IPS DF 19.7 (cell line): Measurements from ENCODE around the gene SRGAP2C.
"Not testable (repeated sequence)": the region's sequence is repeated elsewhere in the genome, so short reads cannot be mapped to it uniquely, and the experiment has no call there.

Experiments used
- DNase-seq: peaks from one replicate; pipeline ENCODE4 v3.0.0-alpha.2; 2013; ENCODE audit warnings: low read depth, low spot score

The SRGAP2C gene

DNA sequence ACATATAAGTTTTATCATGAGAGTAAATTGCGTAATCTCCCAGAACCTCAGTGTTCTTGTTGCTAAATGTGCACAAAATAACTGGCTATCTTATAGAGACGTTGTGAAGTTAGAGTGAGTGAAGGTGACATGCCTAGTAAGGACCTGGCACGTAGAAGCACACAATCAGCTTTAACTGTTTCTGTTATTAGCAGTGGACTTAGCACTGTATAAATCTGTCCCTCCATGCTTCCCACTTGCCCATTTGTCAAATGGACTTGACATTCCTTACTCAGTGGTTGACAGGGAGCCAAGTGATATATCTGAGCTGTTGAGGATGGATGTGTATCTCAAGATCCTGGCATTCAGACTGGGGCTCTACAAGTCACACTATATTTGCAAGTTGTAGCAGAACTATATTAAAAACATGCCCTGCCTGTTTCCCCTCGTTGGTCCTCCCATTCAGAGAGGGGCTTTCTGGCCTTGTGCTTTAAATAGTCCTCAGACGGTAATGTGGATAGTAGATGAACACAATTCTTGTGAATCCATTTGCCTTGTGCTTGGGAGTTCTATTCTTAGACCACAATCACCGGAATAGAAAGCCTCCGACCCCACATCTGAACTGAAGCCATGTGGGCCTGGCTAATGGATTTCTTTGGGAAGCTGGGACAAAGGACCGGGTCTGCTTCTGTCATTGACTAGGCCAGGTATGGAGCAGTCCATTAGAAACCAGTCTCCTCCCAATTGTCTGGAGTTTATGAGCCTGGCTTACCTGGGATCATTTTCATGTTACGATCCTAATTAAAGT lies 43.0 kb downstream of the SRGAP2C start:
- DNase-seq, result not testable (repeated sequence)

DNA sequence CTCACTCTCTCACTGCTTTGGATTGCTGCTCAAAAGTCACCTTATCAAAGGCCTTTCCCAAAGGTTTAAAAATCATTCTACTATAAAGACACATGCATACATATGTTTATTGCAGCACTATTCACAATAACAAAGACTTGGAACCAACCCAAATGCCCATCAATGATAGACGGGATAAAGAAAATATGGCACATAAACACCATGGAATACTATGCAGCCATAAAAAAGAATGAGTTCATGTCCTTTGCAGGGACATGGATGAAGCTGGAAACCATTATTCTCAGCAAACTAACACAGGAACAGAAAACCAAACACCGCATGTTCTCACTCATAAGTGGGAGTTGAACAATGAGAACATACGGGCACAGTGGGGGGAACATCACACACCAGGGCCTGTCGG lies 45.9 kb downstream of the SRGAP2C start:
- DNase-seq, result not testable (repeated sequence)

- DNase-seq, result not testable (repeated sequence)
Measured at GRCh38 chr1:121232445-121233125, 47.8 kb downstream of the SRGAP2C start.

DNA sequence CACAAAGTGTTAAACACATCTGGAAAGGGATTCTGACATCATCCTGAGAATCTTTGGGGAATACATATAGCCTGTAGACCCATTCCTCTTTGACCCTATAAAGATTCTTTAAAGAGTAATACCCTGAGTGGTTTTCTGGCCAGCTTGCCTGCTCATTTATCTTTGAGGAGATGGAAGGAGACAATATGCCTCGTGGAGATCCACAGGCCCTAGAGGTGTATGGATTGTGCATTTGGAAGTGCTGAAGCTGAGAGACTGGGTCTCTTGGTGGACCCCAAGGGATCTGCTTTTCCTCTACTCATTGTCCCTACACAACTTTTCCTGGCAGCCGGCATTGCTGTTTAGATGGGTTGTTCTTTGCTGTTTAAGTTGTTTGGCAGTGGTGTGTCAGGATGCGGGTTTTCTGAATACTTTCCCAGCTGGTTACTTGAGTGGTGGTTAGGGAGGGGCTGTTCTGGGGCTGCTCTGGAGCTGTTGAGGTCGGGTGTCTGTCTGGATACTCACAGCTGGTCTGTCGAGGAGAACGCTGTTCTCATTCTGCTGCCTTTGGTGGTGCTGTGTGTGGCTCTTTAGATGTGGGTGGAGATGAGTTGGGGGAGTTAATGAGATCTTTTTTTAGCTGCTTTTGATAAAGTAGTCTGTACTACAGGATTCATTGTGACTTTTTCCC lies 49.5 kb downstream of the SRGAP2C start:
- not testable (repeated sequence) for DNase-seq

DNA sequence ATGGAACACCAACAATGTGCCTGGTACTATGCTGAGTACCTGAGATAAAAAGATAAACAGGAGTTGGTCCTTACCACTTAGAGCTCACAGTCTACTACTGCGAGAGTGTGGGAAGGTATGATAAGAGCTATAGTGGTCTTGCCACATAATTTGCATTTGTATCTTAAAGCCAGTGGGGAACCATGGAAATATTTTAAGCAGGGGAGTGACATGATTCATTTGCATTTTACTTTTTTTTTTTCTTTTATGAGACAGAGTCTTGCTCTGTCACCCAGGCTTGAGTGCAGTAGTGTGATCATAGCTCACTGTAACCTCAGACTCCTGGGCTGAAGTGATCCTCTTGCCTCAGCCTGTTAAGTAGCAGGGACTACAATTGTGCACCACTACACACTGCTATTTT lies 53.6 kb downstream of the SRGAP2C start:
- not testable (repeated sequence) for DNase-seq

DNA sequence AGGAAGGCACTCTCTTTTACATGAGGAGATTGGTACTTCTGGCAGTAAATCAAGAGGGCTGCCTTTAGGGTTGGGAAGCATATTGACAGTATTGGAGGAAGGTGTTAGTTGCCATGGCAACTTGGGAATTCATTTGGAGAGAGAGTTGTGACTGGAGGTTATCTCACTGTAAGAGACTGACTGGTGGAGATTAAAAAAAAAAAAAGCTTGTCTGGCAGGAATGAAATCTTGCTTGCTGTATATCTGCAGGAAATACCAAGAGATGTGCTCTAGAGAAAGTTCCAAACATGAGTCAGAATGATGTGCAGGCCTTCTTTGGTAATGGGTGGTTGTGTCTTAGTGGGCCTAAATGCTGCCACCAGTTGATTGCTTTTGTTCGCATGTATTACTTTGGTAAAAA lies 59.1 kb downstream of the SRGAP2C start:
- not testable (repeated sequence) for DNase-seq

GRCh38 chr1:121246399-121246798 lies 61.6 kb downstream of the SRGAP2C start:
- DNase-seq, result not testable (repeated sequence)

DNA sequence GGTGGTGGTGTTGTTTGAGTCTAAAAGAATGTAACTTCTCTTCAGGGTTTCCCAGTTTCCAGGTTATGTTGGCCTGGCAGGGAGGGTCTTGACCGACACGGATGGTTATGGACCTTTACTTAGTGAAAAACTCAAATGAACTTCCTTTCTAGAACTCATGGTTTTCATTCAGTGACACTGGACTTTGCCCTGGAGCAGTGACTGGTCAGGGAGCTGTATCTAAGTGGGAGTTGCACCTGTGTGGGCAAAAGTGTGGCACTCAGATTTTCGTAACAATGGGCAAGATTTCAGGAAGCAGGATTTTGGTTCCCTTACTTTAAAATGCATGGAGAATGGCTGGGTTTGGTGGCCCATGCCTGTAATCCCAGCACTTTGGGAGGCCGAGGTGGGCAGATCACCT lies 67.9 kb downstream of the SRGAP2C start:
- DNase-seq, result not testable (repeated sequence)

GRCh38 chr1:121254618-121255017 lies 69.8 kb downstream of the SRGAP2C start:
- DNase-seq, result not testable (repeated sequence)

GRCh38 chr1:121257632-121258031 lies 72.9 kb downstream of the SRGAP2C start:
- not testable (repeated sequence) for DNase-seq

GRCh38 chr1:121258134-121258533 lies 73.4 kb downstream of the SRGAP2C start:
- DNase-seq, result not testable (repeated sequence)

GRCh38 chr1:121260205-121260604 lies 75.4 kb downstream of the SRGAP2C start:
- DNase-seq, result not testable (repeated sequence)

GRCh38 chr1:121262163-121262562 lies 77.4 kb downstream of the SRGAP2C start:
- not testable (repeated sequence) for DNase-seq

- DNase-seq, result not testable (repeated sequence)
Measured at GRCh38 chr1:121263789-121264244, 79.0 kb downstream of the SRGAP2C start.

DNA sequence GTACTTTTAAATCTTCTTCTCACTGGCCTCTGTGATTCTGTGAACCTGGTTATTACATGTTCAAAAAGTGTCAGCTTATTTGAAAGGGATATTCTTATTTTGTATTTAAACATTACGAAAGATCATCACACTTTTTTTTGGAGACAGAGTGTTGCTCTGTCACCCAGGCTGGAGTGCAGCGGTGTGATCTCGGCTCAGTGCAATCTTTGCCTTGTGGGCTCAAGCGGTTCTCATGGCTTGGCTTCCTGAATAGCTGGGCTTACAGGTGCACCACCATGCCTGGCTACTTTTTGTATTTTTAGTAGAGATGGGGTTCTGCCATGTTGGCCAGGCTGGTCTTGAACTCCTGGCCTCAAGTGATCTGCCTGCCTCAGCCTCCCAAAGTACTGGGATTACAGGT lies 82.3 kb downstream of the SRGAP2C start:
- DNase-seq, result not testable (repeated sequence)

DNA sequence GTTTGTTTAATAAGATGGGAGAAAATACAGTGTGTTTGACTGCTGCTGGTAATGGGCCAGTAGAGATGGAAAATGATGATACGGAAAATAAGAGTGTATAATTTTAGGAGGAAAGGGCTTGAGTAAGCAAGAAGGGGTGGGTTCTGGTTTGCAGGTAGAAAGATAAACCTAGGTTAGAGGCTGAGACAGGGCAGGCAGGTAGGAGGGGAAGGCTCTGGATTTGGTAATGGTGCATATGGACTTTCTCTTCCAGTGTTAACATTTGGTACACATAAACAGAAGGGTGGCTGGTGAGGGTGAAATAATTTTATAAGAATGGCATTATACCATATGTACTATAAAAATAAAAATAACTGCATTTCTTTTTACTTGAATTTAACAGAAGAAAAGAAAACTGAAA lies 84.5 kb downstream of the SRGAP2C start:
- not testable (repeated sequence) for DNase-seq

DNA sequence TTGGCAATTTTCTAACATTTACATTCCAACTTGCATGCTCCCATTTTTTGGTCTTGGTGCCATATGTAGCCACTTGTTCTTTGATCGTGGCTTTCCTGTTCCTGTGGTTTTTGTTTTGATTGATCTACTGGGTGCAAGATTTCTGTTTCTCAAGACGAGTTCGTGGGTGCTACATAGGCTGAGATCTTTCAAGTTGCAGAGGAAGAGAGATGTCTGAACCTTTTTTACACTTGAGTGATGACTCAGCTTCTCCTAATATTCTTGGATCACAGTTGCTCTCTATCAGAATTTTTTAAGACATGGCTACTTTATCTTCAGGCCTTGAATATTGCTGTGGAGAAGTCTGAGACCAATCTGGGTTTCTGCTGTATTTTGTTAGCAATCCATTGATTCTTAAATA lies 85.2 kb downstream of the SRGAP2C start:
- DNase-seq, result not testable (repeated sequence)

GRCh38 chr1:121271143-121271715 lies 86.5 kb downstream of the SRGAP2C start:
- not testable (repeated sequence) for DNase-seq

DNA sequence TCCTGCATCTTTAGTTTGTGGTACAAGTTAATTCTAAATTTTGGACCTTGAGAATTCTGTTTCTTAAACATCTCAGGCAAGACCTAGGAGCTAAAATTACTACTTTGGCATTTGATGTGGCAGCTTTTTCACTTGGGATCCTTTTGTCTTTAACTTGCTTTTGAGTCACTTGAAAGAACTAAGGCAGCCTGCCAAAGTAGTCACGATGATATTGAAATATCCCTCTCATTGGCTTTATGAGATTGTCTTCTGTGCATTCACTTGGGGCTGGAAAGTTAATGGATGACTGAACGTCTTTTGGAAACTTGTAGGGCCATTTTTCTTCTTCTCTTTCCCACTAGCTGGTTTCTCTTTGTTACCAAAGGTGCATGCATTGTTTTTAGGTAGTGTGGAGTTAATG lies 90.7 kb downstream of the SRGAP2C start:
- DNase-seq, result not testable (repeated sequence)

GRCh38 chr1:121278202-121278601 lies 93.4 kb downstream of the SRGAP2C start:
- DNase-seq, result not testable (repeated sequence)

- DNase-seq, result not testable (repeated sequence)
Measured at GRCh38 chr1:121278777-121279547, 94.2 kb downstream of the SRGAP2C start.
